Astrocyte of the spinal cord (primary cell): ENCODE measurements around the gene TDP1.
"Not testable (repeated sequence)": the region's sequence is repeated elsewhere in the genome, so short reads cannot be mapped to it uniquely, and the experiment has no call there.

Experiments used
- DNase-seq: peaks from one replicate; pipeline ENCODE4 v3.0.0; 2011; ENCODE audit warnings: low read depth, low spot score
- H3K4me3 ChIP-seq: 2 replicates; pipeline ENCODE4 v1.5.1; 2011; ENCODE audit warnings: low read depth, mild to moderate bottlenecking, low read length, moderate library complexity
- in situ Hi-C: cut with HindIII; loops from 2 replicates; pipeline ENCODE4 v1.10.0; 2017; ENCODE audit warnings: low sequenced_read_pairs
- TF ChIP-seq, protein P1 (sequence below): IDR thresholded peaks from 2 replicates; pipeline ENCODE4 v1.5.1; 2012; ENCODE audit warnings: low read depth, mild to moderate bottlenecking, low read length, inconsistent platforms

Gene TDP1

DNA sequence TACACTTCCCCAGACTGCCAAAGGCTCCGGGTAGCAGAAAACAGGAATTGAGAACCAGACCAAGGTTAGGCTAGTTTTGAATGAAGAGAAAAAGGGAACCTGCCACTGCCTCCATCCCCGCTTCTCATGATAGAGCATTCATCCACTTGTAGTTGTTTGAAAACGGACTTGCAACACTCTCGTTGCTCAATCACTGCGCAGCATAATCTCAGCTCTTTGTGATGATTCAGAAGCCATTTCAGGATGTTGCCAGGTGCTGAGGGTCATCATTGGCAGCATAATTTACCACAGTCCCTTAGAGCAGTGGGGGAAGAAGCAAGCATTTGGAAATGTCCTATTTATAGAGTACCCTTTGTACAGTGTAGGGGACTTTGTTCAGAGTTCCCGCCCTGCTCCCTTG is 131.7 kb downstream of the TDP1 start:
- in situ Hi-C loops, result no loop called here
- TF ChIP-seq, protein P1, sequence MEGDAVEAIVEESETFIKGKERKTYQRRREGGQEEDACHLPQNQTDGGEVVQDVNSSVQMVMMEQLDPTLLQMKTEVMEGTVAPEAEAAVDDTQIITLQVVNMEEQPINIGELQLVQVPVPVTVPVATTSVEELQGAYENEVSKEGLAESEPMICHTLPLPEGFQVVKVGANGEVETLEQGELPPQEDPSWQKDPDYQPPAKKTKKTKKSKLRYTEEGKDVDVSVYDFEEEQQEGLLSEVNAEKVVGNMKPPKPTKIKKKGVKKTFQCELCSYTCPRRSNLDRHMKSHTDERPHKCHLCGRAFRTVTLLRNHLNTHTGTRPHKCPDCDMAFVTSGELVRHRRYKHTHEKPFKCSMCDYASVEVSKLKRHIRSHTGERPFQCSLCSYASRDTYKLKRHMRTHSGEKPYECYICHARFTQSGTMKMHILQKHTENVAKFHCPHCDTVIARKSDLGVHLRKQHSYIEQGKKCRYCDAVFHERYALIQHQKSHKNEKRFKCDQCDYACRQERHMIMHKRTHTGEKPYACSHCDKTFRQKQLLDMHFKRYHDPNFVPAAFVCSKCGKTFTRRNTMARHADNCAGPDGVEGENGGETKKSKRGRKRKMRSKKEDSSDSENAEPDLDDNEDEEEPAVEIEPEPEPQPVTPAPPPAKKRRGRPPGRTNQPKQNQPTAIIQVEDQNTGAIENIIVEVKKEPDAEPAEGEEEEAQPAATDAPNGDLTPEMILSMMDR, result no peak
- peak; percentile 53 for DNase-seq
- H3K4me3 ChIP-seq, result no peak overlapping the region

DNA sequence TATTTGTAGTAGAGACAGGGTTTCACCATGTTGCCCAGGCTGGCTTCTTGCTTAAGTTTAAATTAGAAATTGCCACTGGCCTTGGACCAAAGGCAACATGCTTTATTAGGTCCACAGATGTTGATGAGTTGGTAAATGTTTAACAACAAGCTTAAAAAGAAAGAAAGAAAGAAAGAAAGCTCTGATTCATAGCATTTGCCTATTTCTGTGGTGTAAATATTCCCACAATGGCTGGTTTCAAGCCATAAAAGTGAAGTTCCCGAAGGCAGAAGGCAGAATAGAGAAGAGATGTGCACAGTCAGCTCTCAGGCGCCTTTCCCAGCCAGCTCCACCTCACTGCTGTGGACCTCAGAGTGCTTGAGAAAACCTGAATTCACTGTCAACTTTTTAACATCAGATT is 132.4 kb downstream of the TDP1 start:
- in situ Hi-C loops, result no loop called here
- DNase-seq, result no peak
- TF ChIP-seq, protein P1, result no peak
- no peak overlapping the region for H3K4me3 ChIP-seq

DNA sequence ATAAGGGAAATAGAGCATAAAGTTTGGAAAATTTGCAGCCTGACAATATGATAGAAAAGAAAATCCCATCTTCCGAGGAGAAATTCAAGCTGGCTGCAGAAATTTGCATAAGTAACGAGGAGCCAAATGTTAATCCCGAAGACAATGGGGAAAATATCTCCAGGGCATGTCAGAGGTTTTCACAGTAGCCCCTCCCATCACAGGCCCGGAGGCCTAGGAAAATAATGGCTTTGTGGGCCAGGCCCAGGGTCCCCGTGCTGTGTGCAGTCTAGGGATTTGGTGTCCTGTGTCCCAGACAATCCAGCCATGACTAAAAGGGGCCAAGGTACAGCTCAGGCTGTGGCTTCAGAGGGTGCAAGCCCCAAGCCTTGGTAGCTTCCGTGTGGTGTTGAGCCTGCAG is 133.8 kb downstream of the TDP1 start:
- DNase-seq, in situ Hi-C loops, H3K4me3 ChIP-seq: not testable (repeated sequence)

DNA sequence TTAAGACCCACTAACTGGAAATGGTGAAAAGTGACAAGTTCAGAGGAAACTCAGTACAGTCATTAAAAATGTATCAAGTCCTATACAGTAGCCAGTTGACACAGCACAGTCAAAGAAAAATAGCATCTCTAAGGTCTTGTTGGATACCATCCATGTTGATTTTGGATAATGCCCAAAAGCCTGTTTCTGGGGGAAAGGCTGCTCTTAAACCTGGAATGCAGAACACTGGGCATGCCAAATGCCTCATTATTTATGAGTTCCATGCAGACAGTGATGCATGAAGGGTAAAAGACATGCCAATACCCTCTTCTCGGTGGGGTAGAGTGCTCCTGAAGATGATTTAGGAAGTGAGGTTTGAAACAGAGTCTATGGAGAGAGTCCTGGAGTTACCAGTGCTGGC is 135.7 kb downstream of the TDP1 start:
- peak; percentile 71 for DNase-seq
- no peak overlapping the region for H3K4me3 ChIP-seq
- TF ChIP-seq, protein P1, result no peak
- in situ Hi-C loops, result no loop called here

DNA sequence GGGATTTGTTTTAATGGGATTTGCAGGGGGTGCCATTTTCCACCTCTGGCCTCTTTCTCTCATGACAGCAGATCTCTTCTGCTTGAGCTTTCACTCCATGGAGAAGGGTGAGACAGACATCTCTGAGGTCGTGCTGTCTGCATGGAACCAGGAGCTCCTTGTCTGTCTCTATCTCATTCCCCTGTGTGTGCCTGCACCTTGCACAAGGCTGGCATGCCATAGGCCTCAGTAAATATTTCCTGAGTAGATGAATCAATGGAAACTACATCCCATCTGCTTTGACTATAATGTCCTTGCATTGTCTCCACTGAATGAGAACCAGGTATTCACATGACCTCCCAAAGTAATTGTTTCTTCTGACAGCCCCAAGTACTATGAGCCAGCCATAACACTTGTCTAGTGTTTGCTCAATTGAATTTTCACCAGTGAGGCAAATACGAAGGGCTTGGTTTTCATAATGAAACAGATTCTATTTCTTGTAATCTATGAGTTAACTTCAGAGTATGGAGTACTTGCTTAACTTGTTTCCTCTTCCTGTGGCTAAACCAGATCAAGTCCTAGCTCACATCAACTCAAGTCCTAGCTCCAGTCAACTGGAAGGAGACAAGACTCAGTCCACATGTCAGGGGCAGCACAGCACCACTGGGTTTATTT is 138.3 kb downstream of the TDP1 start:
- TF ChIP-seq, protein P1, result no peak
- no peak overlapping the region for H3K4me3 ChIP-seq
- peak; percentile 54 for DNase-seq
- in situ Hi-C loops, result no loop called here
